H1 (cell line): ENCODE measurements around the gene ZNF254. TPM values are rescaled to one million over a fixed set of nuclear protein-coding genes. Genes with fewer than 3 reads are reported as not detected.

Experiments
- CTCF ChIA-PET: fragments of 300-600 bp; sonication (Branson Sonifier 250); formaldehyde crosslinking; loops from one replicate; lab custom pipeline; 2021; ENCODE audit not compliant: partially characterized antibody; lab: Charles Lee
- POLR2A ChIA-PET: fragments of 300-600 bp; sonication (Branson Sonifier 250); formaldehyde crosslinking; loops from one replicate; lab custom pipeline; 2021; ENCODE audit warnings: inconsistent platforms; ENCODE audit not compliant: partially characterized antibody; lab: Charles Lee
- DNase-seq, 2 experiments: peaks; one replicate each; pipeline versions ENCODE4 v3.0.0 to v3.0.0-alpha.2; 2010 to 2022; ENCODE audit warnings: low spot score in 2 of 2, low read depth in 1 of 2, mixed read lengths in 1 of 2
- FAIRE-seq: peaks from 2 replicates; lab custom pipeline; 2011; peaks lifted over from hg19 to GRCh38; lab: Jason Lieb, UNC
- H2AFZ ChIP-seq: 2 replicates; pipeline ENCODE4 v1.8.1; 2012; ENCODE audit warnings: low read length, inconsistent platforms
- H2AK5ac ChIP-seq: 2 replicates; pipeline ENCODE4 v1.6.1; 2013; ENCODE audit warnings: low read depth, low read length
- H2BK120ac ChIP-seq: replicated peaks from 2 replicates; pipeline ENCODE3; 2013; ENCODE audit warnings: low read depth, low read length, inconsistent platforms
- H2BK12ac ChIP-seq: 2 replicates; pipeline ENCODE4 v1.6.1; 2013; ENCODE audit warnings: low read depth, low read length
- H2BK15ac ChIP-seq: 2 replicates; pipeline ENCODE4 v1.6.1; 2013; ENCODE audit warnings: low read length
- H2BK20ac ChIP-seq: 2 replicates; pipeline ENCODE4 v1.6.1; 2013; ENCODE audit warnings: low read length
- H2BK5ac ChIP-seq: 2 replicates; pipeline ENCODE4 v1.6.1; 2013; ENCODE audit warnings: low read depth, low read length
- H3K14ac ChIP-seq: 2 replicates; pipeline ENCODE4 v1.6.1; 2013; ENCODE audit warnings: inconsistent platforms; ENCODE audit not compliant: insufficient read length
- H3K18ac ChIP-seq: 2 replicates; pipeline ENCODE4 v1.6.1; 2013; ENCODE audit warnings: low read length; ENCODE audit errors: extremely low read depth
- H3K23ac ChIP-seq: 2 replicates; pipeline ENCODE4 v1.6.1; 2013; ENCODE audit warnings: inconsistent platforms; ENCODE audit not compliant: insufficient read length
- H3K23me2 ChIP-seq: 2 replicates; pipeline ENCODE4 v1.6.1; 2013; ENCODE audit warnings: low read depth, low read length
- H3K27ac ChIP-seq: 2 replicates; pipeline ENCODE4 v1.6.1; 2011; ENCODE audit warnings: low read depth, low read length, inconsistent platforms
- H3K27me3 ChIP-seq, 4 experiments: replicated peaks in 1 of 4; 1 replicate in 1 of 4; 2 replicates in 3 of 4; pipeline versions ENCODE4 v1.6.1 to v1.8.1; 2011 to 2013; ENCODE audit warnings: low read length in 3 of 4, mild to moderate bottlenecking in 3 of 4, inconsistent platforms in 2 of 4, mixed read lengths in 2 of 4, moderate library complexity in 1 of 4; ENCODE audit not compliant: control insufficient read depth in 3 of 4, insufficient read depth in 3 of 4; ENCODE audit errors: extremely low read depth in 1 of 4
- H3K36me3 ChIP-seq, 4 experiments: 2 replicates each; pipeline versions ENCODE4 v1.6.1 to v1.8.1; 2011 to 2013; ENCODE audit warnings: mild to moderate bottlenecking in 4 of 4, low read length in 3 of 4, moderate library complexity in 2 of 4, control low read depth in 1 of 4, inconsistent platforms in 1 of 4; ENCODE audit not compliant: insufficient read depth in 4 of 4, control insufficient read depth in 2 of 4
- H3K4ac ChIP-seq: replicated peaks from 2 replicates; pipeline ENCODE3; 2013; ENCODE audit warnings: low read length, low read depth, mixed read lengths, inconsistent platforms; ENCODE audit not compliant: insufficient read length
- H3K4me1 ChIP-seq, 4 experiments: replicated peaks in 1 of 4; 1 replicate in 1 of 4; 2 replicates in 3 of 4; pipeline versions ENCODE4 v1.6.1 to v1.8.1; 2011 to 2013; ENCODE audit warnings: low read length in 3 of 4, inconsistent platforms in 2 of 4, mixed read lengths in 1 of 4; ENCODE audit not compliant: insufficient read depth in 4 of 4, control insufficient read depth in 3 of 4
- H3K4me2 ChIP-seq, 2 experiments: 2 replicates each; pipeline versions ENCODE4 v1.6.1 to v1.8.1; 2011 to 2013; ENCODE audit warnings: low read depth in 2 of 2, low read length in 2 of 2, control low read depth in 1 of 2, inconsistent platforms in 1 of 2, mild to moderate bottlenecking in 1 of 2; ENCODE audit not compliant: insufficient read depth in 1 of 2
- H3K4me3 ChIP-seq, 4 experiments: fragments of 200-600, 300-600 bp in 1 of 4; sonication (generic), shearing (Covaris generic), sonication (Bioruptor Twin) in 1 of 4; 2 replicates each; pipeline versions ENCODE4 v1.5.1 to v1.8.1; 2011 to 2016; ENCODE audit warnings: low read length in 4 of 4, low read depth in 3 of 4, control low read depth in 2 of 4, inconsistent platforms in 2 of 4, mild to moderate bottlenecking in 2 of 4, mixed read lengths in 1 of 4, moderate library complexity in 1 of 4; ENCODE audit not compliant: insufficient read depth in 2 of 4; ENCODE audit errors: extremely low read depth in 1 of 4
- H3K56ac ChIP-seq: replicated peaks from 2 replicates; pipeline ENCODE3; 2013; ENCODE audit warnings: low read depth, mild to moderate bottlenecking, mixed read lengths, low read length, inconsistent platforms; ENCODE audit not compliant: insufficient read length
- H3K79me1 ChIP-seq: 2 replicates; pipeline ENCODE4 v1.6.1; 2013; ENCODE audit warnings: low read depth, low read length, control low read depth
- H3K79me2 ChIP-seq, 2 experiments: 2 replicates each; pipeline versions ENCODE4 v1.6.1 to v1.8.1; 2012 to 2013; ENCODE audit warnings: low read length in 2 of 2, mild to moderate bottlenecking in 2 of 2, inconsistent platforms in 1 of 2; ENCODE audit not compliant: insufficient read depth in 2 of 2, control insufficient read depth in 1 of 2
- H3K9ac ChIP-seq, 4 experiments: replicated peaks in 1 of 4; 1 replicate in 1 of 4; 2 replicates in 3 of 4; pipeline versions ENCODE4 v1.6.1 to v1.8.1; 2011 to 2013; ENCODE audit warnings: low read depth in 3 of 4, low read length in 3 of 4, control low read depth in 2 of 4, mild to moderate bottlenecking in 2 of 4, moderate library complexity in 2 of 4, inconsistent platforms in 1 of 4; ENCODE audit errors: extremely low read depth in 1 of 4
- H3K9me3 ChIP-seq, 2 experiments: 2 replicates each; pipeline versions ENCODE4 v1.6.1 to v1.8.1; 2012 to 2013; ENCODE audit warnings: mild to moderate bottlenecking in 2 of 2, moderate library complexity in 2 of 2, control low read depth in 1 of 2, inconsistent platforms in 1 of 2, low read depth in 1 of 2, low read length in 1 of 2, mixed read lengths in 1 of 2; ENCODE audit not compliant: insufficient read depth in 2 of 2
- H4K20me1 ChIP-seq, 2 experiments: replicated peaks in 1 of 2; 2 replicates each; pipeline versions ENCODE3 to v1.8.1; 2011 to 2013; ENCODE audit warnings: inconsistent platforms in 2 of 2, low read length in 2 of 2, mild to moderate bottlenecking in 1 of 2; ENCODE audit not compliant: insufficient read depth in 2 of 2, control insufficient read depth in 1 of 2
- H4K5ac ChIP-seq: 2 replicates; pipeline ENCODE4 v1.6.1; 2013; ENCODE audit warnings: low read length, low read depth, mixed read lengths, inconsistent platforms; ENCODE audit not compliant: insufficient read length
- H4K8ac ChIP-seq: 2 replicates; pipeline ENCODE4 v1.8.0; 2013; ENCODE audit warnings: mild to moderate bottlenecking, moderate library complexity, low read length, inconsistent platforms; ENCODE audit not compliant: insufficient read depth; ENCODE audit errors: extremely low read depth
- H4K91ac ChIP-seq: replicated peaks from 2 replicates; pipeline ENCODE3; 2013; ENCODE audit warnings: low read length, mixed read lengths, inconsistent platforms; ENCODE audit not compliant: insufficient read length
- BRCA1 ChIP-seq: IDR thresholded peaks from 2 replicates; pipeline ENCODE4 v1.6.1; 2012; ENCODE audit warnings: low read depth, low read length, improper control_type of control experiment
- CBX5 ChIP-seq: fragments of 300-800, 300-1000 bp; sonication (generic); IDR thresholded peaks from 2 replicates; pipeline ENCODE4 v1.7.1; 2016; ENCODE audit warnings: antibody characterized with exemption, low read length, low read depth
- CEBPB ChIP-seq: IDR thresholded peaks from 2 replicates; pipeline ENCODE4 v1.6.1; 2012; ENCODE audit warnings: low read depth, low read length
- CREB1 ChIP-seq: IDR thresholded peaks from 2 replicates; pipeline ENCODE4 v1.6.1; 2012; ENCODE audit warnings: inconsistent platforms
- CTBP2 ChIP-seq: IDR thresholded peaks from 2 replicates; pipeline ENCODE4 v1.7.0; 2011; ENCODE audit warnings: borderline replicate concordance, mild to moderate bottlenecking, moderate library complexity, mixed read lengths, low read length; ENCODE audit not compliant: insufficient read depth, insufficient read length
- GABPA ChIP-seq: IDR thresholded peaks from 2 replicates; pipeline ENCODE4 v1.6.1; 2011; ENCODE audit warnings: mild to moderate bottlenecking, low read length, moderate library complexity, borderline replicate concordance; ENCODE audit not compliant: insufficient read depth
- HDAC6 ChIP-seq: IDR thresholded peaks from one replicate; pipeline ENCODE4 v1.7.1; 2012; ENCODE audit warnings: low read depth, mild to moderate bottlenecking, inconsistent platforms, low read length, moderate library complexity
- JUN ChIP-seq: IDR thresholded peaks from 2 replicates; pipeline ENCODE4 v1.6.1; 2011; ENCODE audit warnings: low read depth, mild to moderate bottlenecking, improper control_type of control experiment, low read length
- KDM5A ChIP-seq: fragments of 200-600 bp; IDR thresholded peaks from 2 replicates; pipeline ENCODE4 v1.7.1; 2012; ENCODE audit warnings: mild to moderate bottlenecking, low read length, inconsistent platforms, mixed read lengths
- POLR2AphosphoS5 ChIP-seq: IDR thresholded peaks from 2 replicates; pipeline ENCODE4 v1.6.1; 2011; ENCODE audit warnings: low read depth, low read length
- RFX5 ChIP-seq: IDR thresholded peaks from 2 replicates; pipeline ENCODE4 v1.6.1; 2011; ENCODE audit warnings: low read depth, low read length, improper control_type of control experiment, borderline replicate concordance
- SP1 ChIP-seq: IDR thresholded peaks from 2 replicates; pipeline ENCODE4 v1.6.1; 2011; ENCODE audit warnings: low read depth, low read length
- SP2 ChIP-seq: IDR thresholded peaks from 2 replicates; pipeline ENCODE4 v1.6.1; 2012; ENCODE audit warnings: mild to moderate bottlenecking, low read length, inconsistent platforms
- SP4 ChIP-seq: IDR thresholded peaks from 2 replicates; pipeline ENCODE4 v1.6.1; 2012; ENCODE audit warnings: low read length, inconsistent platforms
- TAF7 ChIP-seq: optimal IDR thresholded peaks from 2 replicates; pipeline ENCODE3; 2011; ENCODE audit warnings: low read depth, mild to moderate bottlenecking, inconsistent platforms, low read length, moderate library complexity, borderline replicate concordance
- TCF12 ChIP-seq: IDR thresholded peaks from 2 replicates; pipeline ENCODE4 v1.6.1; 2011; ENCODE audit warnings: low read depth, mild to moderate bottlenecking, low read length
- YY1 ChIP-seq: IDR thresholded peaks from 2 replicates; pipeline ENCODE4 v1.6.1; 2011; ENCODE audit warnings: low read depth, mild to moderate bottlenecking, low read length
- WGBS, 2 experiments: shearing (Covaris generic) in 1 of 2; methylation state at CpG; one replicate each; pipeline versions ENCODE4 v1.1.6 to v1.1.7; 2013 to 2015; ENCODE audit warnings: low lambda C conversion rate in 2 of 2, mixed read lengths in 2 of 2, inconsistent platforms in 1 of 2, low coverage in 1 of 2, missing lambda C conversion rate in 1 of 2; ENCODE audit not compliant: insufficient replicate concordance in 2 of 2, insufficient coverage in 1 of 2, insufficient read length in 1 of 2; ENCODE audit errors: extremely low coverage in 1 of 2, missing lambda C conversion rate in 1 of 2; 5-methylcytosine and 5-hydroxymethylcytosine counted together
- polyA plus RNA-seq, 7 experiments: library from polyadenylated mRNA; depleted of rRNA in 3 of 7; stranded (reverse) in 5 of 7; unstranded in 2 of 7; fragments of >200 nt in 5 of 7; fragments of 200-250 nt in 2 of 7; gene quantifications; 1 replicate in 5 of 7; 2 replicates in 1 of 7; 4 replicates in 1 of 7; pipeline versions ENCODE4 v1.2.1 to v1.2.3, GENCODE V29; 2011 to 2013; ENCODE audit warnings: missing spikeins in 2 of 7, mixed read lengths in 2 of 7
- total RNA-seq: library from RNA; stranded (reverse); fragmentation: NEBNext Ultra II Directional; extraction: Animal tissue kit (Norgen Biotek cat#: 25700); gene quantifications from 2 replicates; pipeline ENCODE4 v1.2.1, GENCODE V29; 2021

ZNF254 gene
- total and polyA plus RNA-seq, 2 of the 8 experiments (the other 6 are each of a cell fraction or from before 2014, with no cell fraction given) = 4.4 to 22.0 TPM

GRCh38 chr19:24177686-24178085 lies 90.7 kb downstream of the ZNF254 start:
- H3K36me3 ChIP-seq = no peaks in the 10 kb centered on the region
- no peak overlapping the region for H3K4me2 ChIP-seq
- H3K27me3 ChIP-seq = no peaks in the 10 kb centered on the region
- peaks cover 38 to 58% of the 10 kb centered on the region in 2 experiments for H3K9me3 ChIP-seq
- no peak overlapping the region for H3K4me3 ChIP-seq
- H3K9ac ChIP-seq = no peak overlapping the region
- H4K8ac ChIP-seq = no peak overlapping the region
- no peak overlapping the region for H2AFZ ChIP-seq
- H3K56ac ChIP-seq = no peak overlapping the region
- no peak overlapping the region for H2BK5ac ChIP-seq
- no peak for DNase-seq
- WGBS, 2 experiments = 83% methylated on average over 18 of the region's 18 CpGs; no CpG with 5 or more reads in 1 of the 2 experiments
- H3K18ac ChIP-seq = no peak overlapping the region
- no peak overlapping the region for H2AK5ac ChIP-seq
- POLR2A ChIA-PET = no interaction called here
- no peaks in the 10 kb centered on the region; the same call in 1 of the 2 replicates for H3K23me2 ChIP-seq
- H3K4me1 ChIP-seq = no peaks in the 10 kb centered on the region
- H3K23ac ChIP-seq = no peak overlapping the region
- no peak overlapping the region for H2BK15ac ChIP-seq
- no peak overlapping the region for H2BK12ac ChIP-seq
- H3K79me1 ChIP-seq = no peaks in the 10 kb centered on the region
- no peak overlapping the region for H4K5ac ChIP-seq
- no peak overlapping the region for H3K14ac ChIP-seq
- H4K20me1 ChIP-seq = no peaks in the 10 kb centered on the region
- CTCF ChIA-PET = no interaction called here
- H3K4ac ChIP-seq = no peak overlapping the region
- H4K91ac ChIP-seq = no peak overlapping the region
- H3K79me2 ChIP-seq = no peaks in the 10 kb centered on the region
- FAIRE-seq = no peak
- H3K27ac ChIP-seq = no peak overlapping the region
- no peak overlapping the region for H2BK20ac ChIP-seq
- H2BK120ac ChIP-seq = no peak overlapping the region
- TF ChIP-seq TCF12 (no peak), CTBP2 (no peak), JUN (no peak), YY1 (no peak), BRCA1 (no peak), SP2 (no peak), HDAC6 (no peak), CREB1 (no peak), TAF7 (no peak), RFX5 (no peak), CBX5 (no peak), POLR2AphosphoS5 (no peak), SP4 (no peak), SP1 (no peak), KDM5A (no peak), CEBPB (no peak), GABPA (no peak)
